GM21786 (cell line): ENCODE results near the gene LRFN5.

Experiments
- ATAC-seq: cut with Tn5 transposase; IDR thresholded peaks from one replicate; pipeline ENCODE4 v1.9.1; 2021; ENCODE audit not compliant: unreplicated experiment

LRFN5 gene

GRCh38 chr14:41766772-41767171 lies 160.1 kb downstream of the LRFN5 start:
- no peak for ATAC-seq

GRCh38 chr14:41773536-41774279 lies 167.0 kb downstream of the LRFN5 start:
- ATAC-seq: no peak

- no peak for ATAC-seq
Measured at GRCh38 chr14:41782511-41782910, 175.8 kb downstream of the LRFN5 start.

- no peak for ATAC-seq
Measured at GRCh38 chr14:41783403-41783802, 176.7 kb downstream of the LRFN5 start.

- no peak for ATAC-seq
Measured at GRCh38 chr14:41785696-41786095, 179.0 kb downstream of the LRFN5 start.

- ATAC-seq: no peak
Measured at GRCh38 chr14:41799817-41800216, 193.1 kb downstream of the LRFN5 start.

- no peak for ATAC-seq
Measured at GRCh38 chr14:41805633-41806032, 199.0 kb downstream of the LRFN5 start.

- ATAC-seq: no peak
Measured at GRCh38 chr14:41806366-41806975, 199.8 kb downstream of the LRFN5 start.

GRCh38 chr14:41810362-41810761 lies 203.7 kb downstream of the LRFN5 start:
- ATAC-seq: no peak

- no peak for ATAC-seq
Measured at GRCh38 chr14:41817626-41818025, 210.9 kb downstream of the LRFN5 start.

- no peak for ATAC-seq
Measured at GRCh38 chr14:41824441-41824840, 217.8 kb downstream of the LRFN5 start.

- no peak for ATAC-seq
Measured at GRCh38 chr14:41825622-41826021, 218.9 kb downstream of the LRFN5 start.

GRCh38 chr14:41830714-41831406 lies 224.2 kb downstream of the LRFN5 start:
- ATAC-seq: no peak

- no peak for ATAC-seq
Measured at GRCh38 chr14:41839661-41840060, 233.0 kb downstream of the LRFN5 start.

GRCh38 chr14:41859336-41859735 lies 252.7 kb downstream of the LRFN5 start:
- ATAC-seq: no peak

GRCh38 chr14:41860586-41860985 lies 253.9 kb downstream of the LRFN5 start:
- ATAC-seq: no peak

- no peak for ATAC-seq
Measured at GRCh38 chr14:41865894-41866293, 259.2 kb downstream of the LRFN5 start.

GRCh38 chr14:41868396-41868795 lies 261.7 kb downstream of the LRFN5 start:
- no peak for ATAC-seq

GRCh38 chr14:41872931-41873685 lies 266.4 kb downstream of the LRFN5 start:
- ATAC-seq: no peak

GRCh38 chr14:41873686-41874317 lies 267.1 kb downstream of the LRFN5 start:
- ATAC-seq: no peak

- no peak for ATAC-seq
Measured at GRCh38 chr14:41875116-41875515, 268.4 kb downstream of the LRFN5 start.
